Measurements from ENCODE around the gene GALM.
A peak's percentile ranks its signal among the peaks of the same experiment; 100 is the strongest.
"Not testable (repeated sequence)": the region's sequence is repeated elsewhere in the genome, so short reads cannot be mapped to it uniquely, and the experiment has no call there.

Gene GALM

DNA sequence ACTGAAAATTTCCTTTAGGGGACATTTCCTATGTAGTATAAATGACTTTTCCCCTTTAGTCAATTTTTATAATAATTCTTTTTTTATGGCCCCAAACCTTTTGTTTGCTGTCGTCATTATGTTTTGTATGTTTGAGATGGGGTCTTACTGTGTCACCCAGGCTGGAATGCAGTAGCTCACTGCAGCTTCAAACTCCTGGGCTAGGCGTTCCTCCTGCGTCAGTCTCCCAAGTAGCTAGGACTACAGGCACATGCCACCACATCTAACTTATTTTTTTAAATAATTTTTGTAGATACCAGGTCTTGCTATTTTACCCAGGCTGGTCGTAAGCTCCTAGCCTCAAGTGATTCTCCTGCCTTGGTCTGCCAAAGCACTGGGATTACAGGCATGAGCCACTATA is 30.8 kb upstream of the GALM start:
- Mint-ChIP-seq H3K4me1 (peaks cover 14 to 24% of the 10 kb centered on the region in 2 donors), H3K4me3 (no peak overlapping the region), H3K36me3 (peaks cover 3 to 4% of the 10 kb centered on the region in 2 donors), H3K27ac (no peak overlapping the region), H3K9me3 (peaks cover 0 to 2% of the 10 kb centered on the region in 2 donors), H3K27me3 (peaks cover 10 to 25% of the 10 kb centered on the region in 2 donors)
- ATAC-seq (replicated peaks) (no peak), DNase-seq (no peak)

- peaks cover 0 to 2% of the 10 kb centered on the region in 2 donors for H3K9me3 Mint-ChIP-seq
- H3K27me3 Mint-ChIP-seq: peaks cover 6 to 21% of the 10 kb centered on the region in 2 donors
- peaks cover 3 to 4% of the 10 kb centered on the region in 2 donors for H3K36me3 Mint-ChIP-seq
- H3K4me3 Mint-ChIP-seq: no peak overlapping the region
- no peak for DNase-seq
- peak overlapping the region; percentile 25 for H3K27ac Mint-ChIP-seq
- H3K4me1 Mint-ChIP-seq: peaks cover 14 to 24% of the 10 kb centered on the region in 2 donors
- no peak for ATAC-seq (replicated peaks)
Measured at GRCh38 chr2:38636069-38636468, 29.8 kb upstream of the GALM start.

DNA sequence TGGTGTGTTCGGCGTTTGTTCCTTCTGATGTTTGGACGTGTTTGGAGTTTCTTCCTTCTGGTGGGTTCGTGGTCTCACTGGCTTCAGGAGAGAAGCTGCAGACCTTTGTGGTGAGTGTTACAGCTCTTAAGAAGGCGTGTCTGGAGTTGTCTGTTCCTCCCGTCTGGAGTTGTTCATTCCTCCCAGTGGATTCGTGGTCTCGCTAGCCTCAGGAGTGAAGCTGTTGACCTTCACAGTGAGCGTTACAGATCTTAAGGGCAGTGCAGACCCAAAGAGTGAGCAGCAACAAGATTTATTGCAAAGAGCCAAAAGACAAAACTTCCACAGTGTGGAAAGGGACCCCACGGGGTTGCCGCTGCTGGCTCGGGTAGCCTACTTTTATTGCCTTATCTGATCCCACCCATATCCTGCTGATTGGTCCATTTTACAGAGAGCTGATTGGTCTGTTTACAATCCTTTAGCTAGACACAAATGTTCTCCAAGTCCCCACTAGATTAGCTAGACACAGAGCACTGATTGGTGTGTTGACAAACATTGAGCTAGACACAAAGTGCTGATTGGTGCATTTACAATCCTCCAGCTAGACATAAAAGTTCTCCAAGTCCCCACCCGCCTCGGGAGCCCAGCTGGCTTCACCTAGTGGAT is 23.4 kb upstream of the GALM start:
- not testable (repeated sequence) for H3K4me3 Mint-ChIP-seq; H3K27ac Mint-ChIP-seq; DNase-seq; H3K9me3 Mint-ChIP-seq; H3K4me1 Mint-ChIP-seq; ATAC-seq (replicated peaks); H3K36me3 Mint-ChIP-seq
- H3K27me3 Mint-ChIP-seq: peaks cover 0 to 12% of the 10 kb centered on the region in 2 donors

DNA sequence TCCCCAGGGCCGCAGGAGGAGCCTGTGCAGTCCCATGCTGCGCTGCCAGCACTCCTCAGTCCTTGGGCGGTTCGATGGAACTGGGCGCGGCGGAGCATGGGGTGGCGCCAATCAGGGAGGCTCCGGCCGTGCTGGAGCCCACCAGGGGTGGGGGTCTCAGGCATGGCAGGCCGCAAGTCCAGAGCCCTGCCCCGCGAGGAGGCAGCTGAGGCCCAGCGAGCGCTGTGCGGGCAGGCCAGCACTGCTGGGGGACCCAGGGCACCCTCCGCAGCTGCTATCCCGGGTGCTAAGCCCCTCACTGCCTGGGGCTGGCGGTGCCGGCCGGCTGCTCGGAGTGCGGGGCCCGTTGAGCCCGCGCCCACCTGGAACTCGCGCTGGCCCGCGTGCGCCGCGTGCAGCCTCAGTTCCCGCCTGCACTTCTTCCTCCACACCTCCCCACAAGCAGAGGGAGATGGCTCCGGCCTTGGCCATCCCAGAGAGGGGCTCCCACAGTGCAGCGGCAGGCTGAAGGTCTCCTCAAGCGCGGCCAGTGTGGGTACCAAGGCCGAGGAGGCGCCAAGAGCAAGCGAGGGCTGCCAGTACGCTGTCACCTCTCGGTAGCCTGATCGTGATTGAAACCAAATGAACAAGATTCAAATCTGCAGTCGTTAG is 22.8 kb upstream of the GALM start:
- Mint-ChIP-seq H3K27me3 (peaks cover 0 to 13% of the 10 kb centered on the region in 2 donors), H3K36me3 (peaks cover 2 to 3% of the 10 kb centered on the region in 2 donors), H3K4me3 (no peak overlapping the region), H3K4me1 (peaks cover 6 to 8% of the 10 kb centered on the region in 2 donors), H3K9me3 (peaks cover 4 to 5% of the 10 kb centered on the region in 2 donors), H3K27ac (no peak overlapping the region)
- ATAC-seq (replicated peaks): no peak
- DNase-seq: no peak

DNA sequence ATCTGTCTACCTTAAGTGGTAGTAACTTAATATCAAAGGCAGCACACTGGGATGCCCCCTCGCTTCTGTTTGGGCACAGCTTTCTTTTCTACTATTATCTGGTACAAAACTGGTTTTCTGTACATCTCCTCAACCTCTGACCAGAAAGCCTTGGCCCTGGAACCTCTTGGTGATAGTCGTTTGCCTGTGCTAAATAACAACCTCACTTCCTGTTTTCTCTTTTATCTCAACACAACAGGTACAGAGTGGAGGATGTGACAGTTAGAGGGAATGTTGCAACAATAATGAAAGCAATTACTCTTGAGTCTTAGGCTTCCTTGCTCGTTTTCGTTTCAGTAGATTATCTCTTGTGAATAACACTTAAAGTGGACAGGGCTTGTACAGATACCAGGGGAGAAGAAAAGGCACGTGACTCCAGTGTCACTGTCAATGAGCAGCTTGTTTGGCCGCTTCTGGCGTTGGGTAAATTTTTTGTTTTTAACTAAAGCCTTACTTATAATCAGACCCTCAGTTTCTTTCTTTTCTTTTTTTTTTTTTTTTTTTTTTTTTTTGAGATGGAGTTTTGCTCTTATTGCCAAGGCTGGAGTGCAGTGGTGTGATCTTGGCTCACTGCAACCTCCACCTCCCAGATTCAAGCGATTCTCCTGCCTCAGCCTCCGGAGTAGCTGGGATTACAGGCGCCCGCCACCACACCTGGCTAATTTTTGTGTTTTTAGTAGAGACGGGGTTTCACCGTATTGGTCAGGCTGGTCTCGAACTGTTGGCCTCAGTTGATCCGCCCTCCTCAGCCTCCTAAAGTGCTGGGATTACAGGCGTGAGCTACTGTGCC is 22.0 kb upstream of the GALM start:
- not testable (repeated sequence) for H3K27ac Mint-ChIP-seq

GRCh38 chr2:38648107-38648761 is 17.7 kb upstream of the GALM start:
- peaks cover 2 to 3% of the 10 kb centered on the region in 2 donors for H3K36me3 Mint-ChIP-seq
- H3K27ac Mint-ChIP-seq: no peak overlapping the region
- ATAC-seq (replicated peaks): no peak
- peaks cover 4 to 5% of the 10 kb centered on the region in 2 donors for H3K9me3 Mint-ChIP-seq
- DNase-seq: no peak
- peaks cover 5 to 24% of the 10 kb centered on the region in 2 donors for H3K27me3 Mint-ChIP-seq
- H3K4me1 Mint-ChIP-seq: peaks cover 21 to 38% of the 10 kb centered on the region in 2 donors
- no peak overlapping the region for H3K4me3 Mint-ChIP-seq

More for the DNA sequence above, 22.0 kb upstream of the GALM start:
- not testable (repeated sequence) for ATAC-seq (replicated peaks); H3K36me3 Mint-ChIP-seq; H3K9me3 Mint-ChIP-seq; DNase-seq; H3K4me3 Mint-ChIP-seq
- H3K27me3 Mint-ChIP-seq: peaks cover 0 to 13% of the 10 kb centered on the region in 2 donors
- H3K4me1 Mint-ChIP-seq: peaks cover 11 to 13% of the 10 kb centered on the region in 2 donors

DNA sequence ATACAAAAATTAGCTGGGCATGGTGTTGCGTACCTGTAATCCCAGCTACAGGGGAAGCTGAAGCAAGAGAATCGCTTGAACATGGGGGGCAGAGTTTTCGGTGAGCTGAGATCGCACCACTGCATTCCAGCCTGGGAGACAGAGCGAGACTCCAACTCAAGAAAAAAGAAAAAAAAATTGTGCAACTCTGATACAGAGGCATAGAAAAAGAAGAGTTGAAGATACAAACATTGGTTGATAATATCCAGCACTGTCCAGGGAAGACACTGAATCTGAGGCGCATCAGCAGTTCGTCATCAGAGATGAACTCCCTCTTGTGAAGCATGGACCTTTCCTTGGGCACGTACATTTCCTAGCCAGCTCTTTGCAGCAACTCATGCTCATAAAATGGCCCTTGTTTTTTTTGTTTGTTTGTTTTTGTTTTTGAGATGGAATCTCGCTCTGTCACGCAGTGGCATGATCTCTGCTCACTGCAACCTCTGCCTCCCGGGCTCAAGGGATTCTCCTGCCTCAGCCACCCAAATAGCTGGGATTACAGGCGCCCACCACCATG is 16.7 kb upstream of the GALM start:
- no peak for ATAC-seq (replicated peaks)
- H3K4me1 Mint-ChIP-seq: peaks cover 28 to 48% of the 10 kb centered on the region in 2 donors

DNA sequence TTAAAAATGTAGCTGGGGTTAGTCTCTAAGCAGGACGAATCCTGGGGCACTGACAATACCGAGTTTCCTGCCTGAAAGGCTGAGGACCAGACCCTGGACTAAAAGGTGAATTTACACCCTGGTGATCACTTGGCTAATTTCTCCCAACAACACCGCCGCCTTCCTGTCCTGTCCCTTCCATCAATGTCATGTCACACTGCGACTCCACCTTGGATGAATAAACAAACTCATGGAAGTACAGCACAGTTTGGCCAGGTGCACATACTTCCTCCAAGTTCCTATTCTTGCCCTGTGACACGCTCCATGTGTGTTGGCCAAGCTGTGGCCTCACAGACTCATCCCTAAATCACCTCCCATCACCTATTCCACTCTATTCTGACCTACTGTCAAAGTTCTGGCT is 15.9 kb upstream of the GALM start:
- no peak for DNase-seq
- peaks cover 5 to 29% of the 10 kb centered on the region in 2 donors for H3K27me3 Mint-ChIP-seq
- peaks cover 0 to 2% of the 10 kb centered on the region in 2 donors for H3K9me3 Mint-ChIP-seq
- no peak for ATAC-seq (replicated peaks)
- no peaks in the 10 kb centered on the region for H3K36me3 Mint-ChIP-seq
- peaks cover 32 to 56% of the 10 kb centered on the region in 2 donors for H3K4me1 Mint-ChIP-seq
- H3K27ac Mint-ChIP-seq: peak overlapping the region; percentile 1
- H3K4me3 Mint-ChIP-seq: no peak overlapping the region

More for the DNA sequence above, 16.7 kb upstream of the GALM start:
- DNase-seq: no peak
- Mint-ChIP-seq H3K9me3 (peaks cover 0 to 2% of the 10 kb centered on the region in 2 donors), H3K27ac (no peak overlapping the region), H3K36me3 (no peaks in the 10 kb centered on the region), H3K27me3 (peaks cover 5 to 24% of the 10 kb centered on the region in 2 donors), H3K4me3 (no peak overlapping the region)

DNA sequence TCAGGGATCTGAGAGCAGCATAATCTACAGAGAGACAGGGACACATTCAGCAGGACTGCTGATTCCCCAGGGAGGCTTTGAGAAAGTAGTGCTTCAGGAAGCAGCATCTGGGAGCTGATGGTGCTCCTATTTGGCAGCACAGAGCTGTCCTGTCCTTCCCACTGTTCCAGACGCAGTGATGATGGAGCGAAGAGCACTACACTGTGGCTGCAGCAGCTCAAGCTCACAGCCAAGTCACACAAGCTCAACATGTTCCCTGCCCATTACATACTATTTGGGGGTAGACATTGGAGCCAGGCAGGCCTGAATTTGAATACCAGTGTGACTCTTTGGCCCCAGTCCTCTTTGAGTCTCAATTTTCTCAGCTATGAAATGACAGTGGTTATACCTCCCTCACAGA is 15.2 kb upstream of the GALM start:
- H3K27me3 Mint-ChIP-seq: peaks cover 10 to 36% of the 10 kb centered on the region in 2 donors
- ATAC-seq (replicated peaks): no peak
- H3K4me3 Mint-ChIP-seq: no peak overlapping the region
- H3K4me1 Mint-ChIP-seq: peaks cover 36 to 62% of the 10 kb centered on the region in 2 donors
- H3K36me3 Mint-ChIP-seq: no peaks in the 10 kb centered on the region
- DNase-seq: no peak
- no peak overlapping the region for H3K27ac Mint-ChIP-seq
- H3K9me3 Mint-ChIP-seq: peaks cover 0 to 2% of the 10 kb centered on the region in 2 donors

- Mint-ChIP-seq H3K27me3 (peaks cover 13 to 40% of the 10 kb centered on the region in 2 donors), H3K36me3 (no peaks in the 10 kb centered on the region), H3K9me3 (peaks cover 0 to 2% of the 10 kb centered on the region in 2 donors), H3K27ac (peak overlapping the region; percentile 15), H3K4me3 (peak overlapping the region; percentile 2 to 58), H3K4me1 (peaks cover 37 to 61% of the 10 kb centered on the region in 2 donors)
- peak; percentile 35 to 42 for ATAC-seq (replicated peaks)
- DNase-seq: no peak
Measured at GRCh38 chr2:38652431-38653273, 13.3 kb upstream of the GALM start.

- Mint-ChIP-seq H3K9me3 (no peaks in the 10 kb centered on the region), H3K4me1 (peaks cover 30 to 54% of the 10 kb centered on the region in 2 donors), H3K4me3 (peak overlapping the region; percentile 36 to 58), H3K27ac (peak overlapping the region; percentile 86), H3K36me3 (no peaks in the 10 kb centered on the region), H3K27me3 (peaks cover 13 to 33% of the 10 kb centered on the region in 2 donors)
- ATAC-seq (replicated peaks) (no peak), DNase-seq (no peak)
Measured at GRCh38 chr2:38653380-38653714, 12.6 kb upstream of the GALM start.

DNA sequence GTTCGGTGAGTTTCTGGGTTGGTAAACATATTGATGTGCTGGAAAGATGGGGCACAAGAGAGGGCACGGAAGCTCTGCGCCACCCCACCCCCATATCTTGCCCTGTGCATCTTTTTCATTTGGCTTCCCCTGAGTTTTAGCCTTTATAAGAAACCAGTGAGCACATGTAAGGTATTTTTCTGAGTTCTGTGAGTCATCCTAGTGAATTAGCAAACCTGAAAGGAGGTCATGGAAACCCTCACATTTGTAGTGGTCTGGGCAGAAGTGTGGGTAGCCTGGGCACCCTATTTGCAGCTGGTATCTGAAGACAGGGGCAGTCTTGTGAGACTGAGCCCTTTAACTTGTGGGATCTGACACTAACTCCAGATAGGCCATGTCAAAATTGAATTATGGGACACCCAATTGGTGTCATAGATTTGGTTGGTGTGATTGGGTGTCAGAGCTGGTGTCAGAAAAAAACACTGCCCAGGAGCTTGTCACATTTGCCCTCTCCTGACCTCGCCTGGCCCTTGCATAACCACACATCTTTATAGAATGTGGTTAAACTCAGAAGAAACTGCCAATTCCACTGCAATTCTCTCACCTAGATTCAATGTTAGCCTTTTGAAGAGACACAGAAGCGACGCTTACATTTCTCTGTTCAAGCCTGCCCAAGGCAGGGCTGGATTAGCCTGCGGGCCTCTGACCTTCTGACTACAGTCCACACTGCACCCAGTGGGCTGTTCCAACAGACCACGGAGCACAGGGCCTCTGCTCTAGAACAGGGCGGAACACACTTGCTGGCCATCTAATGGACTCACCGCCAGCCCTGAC is 12.0 kb upstream of the GALM start:
- peak; percentile 66 for DNase-seq
- Mint-ChIP-seq H3K27me3 (peaks cover 13 to 27% of the 10 kb centered on the region in 2 donors), H3K9me3 (no peaks in the 10 kb centered on the region), H3K4me1 (peaks cover 27 to 52% of the 10 kb centered on the region in 2 donors), H3K27ac (peak overlapping the region; percentile 86), H3K4me3 (peak overlapping the region; percentile 36 to 58), H3K36me3 (no peaks in the 10 kb centered on the region)
- peak; percentile 87 for ATAC-seq (replicated peaks)
